Thyroid gland (tissue), 4 donors: ENCODE measurements around the gene CLIC1.
"Not testable (repeated sequence)": the region's sequence is repeated elsewhere in the genome, so short reads cannot be mapped to it uniquely, and the experiment has no call there.

ENCODE experiments used
- CTCF ChIP-seq, 6 experiments: fragments of 200-600 bp in 3 of 6; fragments of 450-650 bp in 3 of 6; sonication (generic) in 3 of 6; IDR thresholded peaks; one replicate each; pipeline ENCODE4 v1.5.1; 2016 to 2019; ENCODE audit warnings: antibody characterized with exemption in 6 of 6, mild to moderate bottlenecking in 2 of 6, inconsistent platforms in 1 of 6, moderate library complexity in 1 of 6
- POLR2A ChIP-seq, 2 donors: fragments of 450-650 bp; IDR thresholded peaks; one replicate each; pipeline ENCODE4 v1.6.1; 2017; ENCODE audit warnings: antibody characterized with exemption in 2 of 2, mild to moderate bottlenecking in 2 of 2, moderate library complexity in 1 of 2

- not testable (repeated sequence) for TF ChIP-seq CTCF, POLR2A (IDR thresholded peaks at IDR 0.05)
Measured at GRCh38 chr6:31709157-31709556, 27.2 kb downstream of the CLIC1 start.
